Measurements from ENCODE around the gene SEC14L5. TPM values are rescaled to one million over a fixed set of nuclear protein-coding genes. Genes with fewer than 3 reads are reported as not detected.

The SEC14L5 gene
- total RNA-seq, 1 experiment from 2014 or later = 2.3 TPM

- Mint-ChIP-seq H3K27me3 (ENCODE audit: low read depth) (peaks cover 6% of the 10 kb centered on the region), H3K9me3 (no peaks in the 10 kb centered on the region), H3K4me1 (peaks cover 39% of the 10 kb centered on the region), H3K36me3 (no peaks in the 10 kb centered on the region), H3K27ac (peak overlapping the region; percentile 91; the same call in 1 of the 2 replicates), H3K4me3 (no peak overlapping the region)
- DNase-seq (ENCODE audit: low spot score) = no peak
- TF ChIP-seq ZNF532 (CRISPR knock-in tag; IDR thresholded peaks at IDR 0.05; ENCODE audit: borderline replicate concordance) (no peak), MXD4 (CRISPR knock-in tag; IDR thresholded peaks at IDR 0.05; ENCODE audit: borderline replicate concordance) (no peak), NFATC4 (CRISPR knock-in tag; IDR thresholded peaks at IDR 0.05) (no peak), RORB (CRISPR knock-in tag; IDR thresholded peaks at IDR 0.05) (no peak), AFF4 (CRISPR knock-in tag; IDR thresholded peaks at IDR 0.05; ENCODE audit: borderline replicate concordance) (no peak), PRRX2 (CRISPR knock-in tag; IDR thresholded peaks at IDR 0.05) (no peak)
- POLR2A ChIA-PET = interaction anchor here (1.0 kb wide), 1 partner anchor 15 kb away, joined by 4 read pairs; the partner anchor contains the start of gene SEC14L5
- CTCF ChIA-PET = interaction anchor here (3.1 kb wide), 1 partner anchor 14 kb away, joined by 14 read pairs; no protein-coding TSS in a partner anchor
- no peak for ATAC-seq
These were observed 15.6 kb upstream of the SEC14L5 start for GRCh38 chr16:4942481-4942880.

- Mint-ChIP-seq H3K27ac (peak overlapping the region; percentile 89), H3K36me3 (no peaks in the 10 kb centered on the region), H3K4me1 (peaks cover 51% of the 10 kb centered on the region), H3K27me3 (ENCODE audit: low read depth) (no peaks in the 10 kb centered on the region), H3K4me3 (no peak overlapping the region), H3K9me3 (no peaks in the 10 kb centered on the region)
- TF ChIP-seq ZNF317 (CRISPR knock-in tag; IDR thresholded peaks at IDR 0.05; ENCODE audit: borderline replicate concordance, low read depth) = no peak
- peak; percentile 61; the same call in 1 of the 2 replicates for TF ChIP-seq GABPB1 (CRISPR knock-in tag; IDR thresholded peaks at IDR 0.05)
- DNase-seq (ENCODE audit: low spot score) = peak; percentile 42
- ATAC-seq = peak; percentile 20
- CTCF ChIA-PET = interaction anchor here (0.6 to 3.1 kb wide), 3 partner anchors 8 to 329 kb away, joined by 3 to 14 read pairs (median 6); no protein-coding TSS in a partner anchor
- POLR2A ChIA-PET = no interaction called here
These were observed 13.5 kb upstream of the SEC14L5 start for GRCh38 chr16:4944333-4945281.

GRCh38 chr16:4945560-4946502 lies 12.3 kb upstream of the SEC14L5 start:
- Mint-ChIP-seq H3K36me3 (no peaks in the 10 kb centered on the region), H3K27ac (no peak overlapping the region), H3K27me3 (ENCODE audit: low read depth) (no peaks in the 10 kb centered on the region), H3K4me3 (no peak overlapping the region), H3K4me1 (peaks cover 50% of the 10 kb centered on the region), H3K9me3 (no peaks in the 10 kb centered on the region)
- no peak for TF ChIP-seq STAT6 (CRISPR knock-in tag; conservative IDR thresholded peaks at IDR 0.05; ENCODE audit: low read depth)
- TF ChIP-seq CREB1 (CRISPR knock-in tag; IDR thresholded peaks at IDR 0.05) = no peak
- peak; percentile 46; the same call in 1 of the 2 replicates for TF ChIP-seq ZNF121 (CRISPR knock-in tag; IDR thresholded peaks at IDR 0.05)
- no peak for DNase-seq (ENCODE audit: low spot score)
- POLR2A ChIA-PET = no interaction called here
- no peak for ATAC-seq
- CTCF ChIA-PET = no interaction called here
